Dedifferentiated amniotic fluid mesenchymal stem cell (primary cell): Measurements from ENCODE around the gene HOXA5.

ENCODE experiments used
- DNase-seq: peaks from one replicate; pipeline ENCODE4 v3.0.0-alpha.2; 2016; ENCODE audit errors: extremely low spot score

Gene HOXA5

DNA sequence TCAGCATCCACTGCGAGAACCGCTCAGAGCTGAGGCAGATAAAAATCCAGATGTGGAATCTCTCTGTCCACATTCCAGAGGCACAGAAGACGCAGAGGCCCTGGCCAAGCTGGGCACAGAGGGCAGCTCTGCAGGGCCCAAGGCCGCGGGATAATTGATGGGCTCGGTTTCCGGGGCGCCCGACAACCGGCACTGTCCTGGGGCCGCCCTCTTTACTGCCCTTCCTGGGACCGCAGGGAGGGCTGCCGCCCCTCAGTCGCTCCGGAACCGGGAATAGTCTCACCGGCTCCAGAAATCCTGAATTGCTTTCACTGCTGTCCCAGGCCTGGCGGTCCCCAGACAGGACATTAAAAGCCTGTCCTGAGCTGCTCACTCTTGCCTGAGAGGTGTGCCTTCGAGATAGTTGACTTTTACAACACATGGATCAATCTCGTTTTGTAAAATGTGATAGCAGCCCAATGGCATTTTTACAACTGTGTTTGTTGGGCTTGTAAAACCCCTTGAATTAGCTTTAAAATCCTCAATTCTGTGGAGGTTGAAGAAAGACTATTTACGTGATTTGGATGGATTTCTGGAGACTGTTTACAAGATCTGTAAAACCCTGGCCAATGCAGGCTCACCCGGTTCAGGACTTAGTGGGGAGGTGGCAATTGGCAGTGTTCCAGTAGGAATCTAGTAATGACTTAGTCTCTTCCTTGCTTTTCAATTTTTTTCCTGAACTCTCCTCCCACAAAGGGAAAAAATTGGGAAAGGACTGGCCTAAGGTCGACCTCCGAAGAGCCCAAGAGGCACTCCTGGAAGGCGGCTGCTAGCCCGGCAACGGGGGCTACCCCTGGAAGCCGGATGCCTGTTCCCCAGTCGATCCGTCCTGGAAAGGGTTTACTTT, 5.5 kb upstream of the HOXA5 start:
- DNase-seq: no peak

GRCh38 chr7:27148031-27148755, 4.7 kb upstream of the HOXA5 start:
- DNase-seq: no peak

DNA sequence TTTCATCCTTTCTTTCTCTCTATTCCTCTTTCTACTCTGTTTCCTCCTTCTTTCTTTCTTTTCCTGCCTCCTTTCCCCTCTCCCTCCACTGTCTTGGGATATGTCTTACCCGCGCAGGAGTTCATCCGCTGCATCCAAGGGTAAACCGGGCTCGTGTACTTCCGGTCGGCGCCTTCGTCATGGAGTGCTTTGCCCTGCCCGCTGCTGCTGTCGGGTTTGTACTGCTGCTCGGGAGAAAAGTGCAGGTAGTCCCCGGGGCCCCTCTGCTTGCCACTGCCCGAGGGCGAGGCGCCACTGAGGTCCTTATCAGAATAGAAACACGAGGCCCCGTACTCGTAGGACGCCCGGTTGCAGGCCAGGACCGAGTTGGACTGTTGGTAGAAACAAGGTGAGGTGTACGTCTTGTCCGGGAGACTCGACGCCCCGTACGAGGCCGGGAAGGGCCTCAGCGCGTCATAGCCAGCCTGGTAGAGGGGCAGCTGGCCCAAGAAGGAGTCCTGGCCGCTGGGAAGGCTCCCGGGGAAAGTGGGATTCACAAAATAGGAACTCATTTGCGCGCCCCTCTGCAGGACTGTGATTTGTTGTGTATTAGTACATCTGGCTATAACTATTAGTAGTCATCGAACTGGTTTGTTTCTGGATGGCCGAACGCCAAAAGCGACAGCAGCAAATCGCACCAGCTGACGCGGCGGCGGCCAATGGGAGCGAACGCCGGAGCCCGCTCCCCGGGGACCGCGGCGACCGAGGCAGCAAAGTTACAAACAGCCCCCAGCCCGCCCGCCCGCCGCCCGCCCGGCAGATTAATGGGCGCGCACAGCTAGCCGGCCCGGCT, 3.9 kb upstream of the HOXA5 start, which contains the start of gene HOXA6:
HOXA6 (minus strand) TSS at position 576 of the 832 bp plus-strand sequence; CDS start at position 551, 25 bp downstream.
- DNase-seq: no peak

GRCh38 chr7:27146491-27147198, 3.2 kb upstream of the HOXA5 start:
- no peak for DNase-seq

GRCh38 chr7:27145914-27146412, 2.5 kb upstream of the HOXA5 start:
- no peak for DNase-seq

- DNase-seq: no peak
Measured at GRCh38 chr7:27145165-27145913, 1.9 kb upstream of the HOXA5 start.

- DNase-seq: no peak
Measured at GRCh38 chr7:27144781-27145164, 1.3 kb upstream of the HOXA5 start.

DNA sequence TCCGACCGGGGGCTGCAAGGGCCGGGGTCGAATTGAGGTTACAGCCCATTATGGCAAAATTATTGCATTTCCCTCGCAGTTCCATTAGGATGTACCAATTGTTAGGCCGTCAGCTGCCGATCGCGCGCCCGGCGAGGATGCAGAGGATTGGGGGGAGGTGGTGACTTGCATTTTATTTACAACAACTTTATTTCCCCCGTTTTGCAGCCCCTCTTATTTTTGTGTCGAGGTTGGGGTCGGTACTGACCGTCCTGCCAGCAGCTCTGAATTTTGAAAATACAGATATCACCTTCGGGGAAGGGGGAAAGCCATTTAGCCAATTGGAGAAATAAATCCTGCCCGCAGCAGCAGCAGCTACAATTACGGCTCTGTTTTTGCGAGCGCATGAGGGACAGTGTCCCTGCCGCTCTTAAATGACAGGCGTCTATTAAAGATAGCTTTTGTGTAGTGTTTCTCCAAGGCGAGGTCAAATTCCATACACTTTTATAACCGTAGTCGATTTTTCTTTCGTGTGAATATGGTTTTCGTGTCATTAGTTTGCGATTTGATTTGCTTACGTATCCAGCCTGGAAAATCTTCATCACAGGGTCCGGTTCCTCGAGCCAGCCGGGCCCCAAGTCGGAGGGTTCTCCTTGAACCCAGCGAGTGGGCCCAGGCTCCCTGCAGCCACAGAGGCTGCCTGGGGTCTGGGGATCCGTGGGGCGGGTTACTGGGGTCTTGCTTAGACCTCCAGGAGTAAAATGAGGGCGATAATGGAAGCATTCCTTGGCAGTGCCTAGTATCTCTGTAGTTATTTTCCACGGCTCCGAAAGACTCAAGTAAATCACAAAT, 684 bp upstream of the HOXA5 start:
- DNase-seq: no peak

DNA sequence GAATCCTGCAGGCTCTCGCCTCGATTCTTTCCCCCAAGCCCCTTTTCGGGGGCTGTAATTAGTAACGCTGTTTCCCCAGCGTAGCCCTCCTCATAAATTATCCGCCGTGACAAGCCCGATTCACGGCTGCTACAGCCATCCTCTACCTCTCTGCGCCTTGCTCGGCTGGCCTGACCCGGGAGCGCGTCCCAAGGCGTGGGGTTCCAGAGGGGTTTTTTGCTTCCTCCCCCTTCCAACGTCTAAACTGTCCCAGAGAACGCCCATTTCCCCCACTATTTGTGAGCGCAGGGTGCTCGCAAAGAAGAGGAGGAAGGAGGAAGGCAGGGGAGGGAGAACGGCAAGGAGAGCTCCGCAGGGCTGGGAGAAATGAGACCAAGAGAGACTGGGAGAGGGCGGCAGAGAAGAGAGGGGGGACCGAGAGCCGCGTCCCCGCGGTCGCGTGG, 880 bp downstream of the HOXA5 start:
- DNase-seq: no peak

DNA sequence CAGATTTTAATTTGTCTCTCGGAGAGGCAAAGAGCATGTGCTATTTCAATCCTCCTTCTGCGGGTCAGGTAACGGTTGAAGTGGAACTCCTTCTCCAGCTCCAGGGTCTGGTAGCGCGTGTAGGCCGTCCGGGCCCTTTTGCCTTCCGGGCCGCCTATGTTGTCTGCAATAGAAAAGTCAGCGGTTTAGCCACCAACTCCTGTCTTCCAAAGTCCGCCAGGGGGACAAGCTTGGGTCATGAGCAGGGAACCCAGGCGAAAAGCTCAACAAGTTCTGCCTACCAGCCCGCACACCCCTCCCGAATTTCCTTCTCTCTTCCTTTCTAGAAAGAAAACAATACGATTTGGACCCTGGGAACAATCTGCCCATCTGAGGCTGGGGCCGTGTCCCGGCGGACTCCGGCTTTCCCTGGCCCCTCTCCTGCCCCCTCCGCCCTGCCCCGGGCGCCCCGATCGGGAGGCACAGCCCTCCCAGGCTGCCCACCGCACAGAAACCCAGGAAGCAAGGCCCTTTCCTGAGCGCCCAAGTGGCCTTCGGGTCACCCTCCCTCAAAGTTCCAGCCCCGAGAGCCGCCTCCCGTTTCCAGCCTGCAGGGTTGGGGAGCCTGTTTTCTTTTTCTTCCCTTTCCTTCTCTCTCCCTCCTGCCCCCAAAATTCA, 1.4 kb downstream of the HOXA5 start:
- no peak for DNase-seq

DNA sequence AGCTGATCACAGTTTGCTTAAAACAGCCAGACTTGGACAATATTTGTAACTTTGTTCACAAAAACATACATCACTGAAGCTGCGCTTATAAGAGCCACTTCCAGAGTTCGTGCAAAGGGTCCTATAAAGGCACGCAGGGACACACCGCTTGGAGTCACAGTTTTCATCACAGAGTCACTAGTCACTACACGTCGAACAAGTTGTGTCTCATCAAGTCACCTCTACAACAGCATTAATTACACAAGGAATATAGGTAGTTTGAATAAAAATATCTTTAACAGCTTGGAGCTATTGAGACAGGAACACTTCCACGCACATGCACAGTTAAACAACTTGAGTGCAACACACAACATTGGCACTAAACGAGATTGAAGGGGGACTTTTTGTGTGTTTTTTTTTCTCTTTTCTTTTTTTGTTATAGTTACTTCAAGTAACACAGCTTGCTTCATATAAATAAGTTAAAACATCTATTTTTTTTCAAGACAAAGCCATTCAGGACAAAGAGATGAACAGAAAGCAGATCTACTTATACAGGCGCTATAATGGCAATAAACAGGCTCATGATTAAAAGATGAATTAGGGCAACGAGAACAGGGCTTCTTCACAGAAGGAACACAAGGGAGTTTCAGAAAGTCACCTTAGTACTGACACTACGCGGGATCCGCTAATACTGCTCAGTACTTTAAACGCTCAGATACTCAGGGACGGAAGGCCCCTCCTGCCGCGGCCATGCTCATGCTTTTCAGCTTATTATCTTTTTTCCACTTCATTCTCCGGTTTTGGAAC, 2.2 kb downstream of the HOXA5 start:
- no peak for DNase-seq

- no peak for DNase-seq
Measured at GRCh38 chr7:27140126-27140857, 3.2 kb downstream of the HOXA5 start.

GRCh38 chr7:27139334-27140125, 4.0 kb downstream of the HOXA5 start:
- no peak for DNase-seq

- DNase-seq: no peak
Measured at GRCh38 chr7:27138985-27139333, 4.5 kb downstream of the HOXA5 start.

DNA sequence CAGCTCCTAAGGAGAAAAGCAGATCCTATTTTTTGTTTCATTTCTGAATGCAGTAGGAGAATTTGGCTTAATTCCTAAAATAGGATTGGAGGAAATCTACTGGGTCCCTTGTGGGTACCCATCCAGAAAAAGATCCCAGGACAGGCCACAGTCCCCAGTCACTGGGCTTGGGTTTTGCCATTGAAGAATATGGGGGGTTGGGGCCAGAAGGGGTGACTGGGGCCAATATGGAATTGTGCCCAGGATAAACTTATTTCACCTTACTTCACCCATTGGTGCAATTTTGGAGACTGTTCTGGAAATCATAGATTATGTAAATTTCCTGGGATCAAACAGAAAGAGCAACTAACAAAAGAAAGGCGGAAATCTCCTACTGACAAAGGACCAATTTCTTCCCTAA, 5.0 kb downstream of the HOXA5 start:
- DNase-seq: no peak

- DNase-seq: no peak
Measured at GRCh38 chr7:27137640-27138315, 5.7 kb downstream of the HOXA5 start.
